Embryonic facial prominence (tissue), 1 donor: ENCODE results near the gene ARHGEF19.
"Not testable (repeated sequence)": the region's sequence is repeated elsewhere in the genome, so short reads cannot be mapped to it uniquely, and the experiment has no call there.

Experiments used
- DNase-seq: peaks from one replicate; pipeline ENCODE4 v3.0.0-alpha.2; 2016; ENCODE audit errors: extremely low spot score

ARHGEF19 gene

DNA sequence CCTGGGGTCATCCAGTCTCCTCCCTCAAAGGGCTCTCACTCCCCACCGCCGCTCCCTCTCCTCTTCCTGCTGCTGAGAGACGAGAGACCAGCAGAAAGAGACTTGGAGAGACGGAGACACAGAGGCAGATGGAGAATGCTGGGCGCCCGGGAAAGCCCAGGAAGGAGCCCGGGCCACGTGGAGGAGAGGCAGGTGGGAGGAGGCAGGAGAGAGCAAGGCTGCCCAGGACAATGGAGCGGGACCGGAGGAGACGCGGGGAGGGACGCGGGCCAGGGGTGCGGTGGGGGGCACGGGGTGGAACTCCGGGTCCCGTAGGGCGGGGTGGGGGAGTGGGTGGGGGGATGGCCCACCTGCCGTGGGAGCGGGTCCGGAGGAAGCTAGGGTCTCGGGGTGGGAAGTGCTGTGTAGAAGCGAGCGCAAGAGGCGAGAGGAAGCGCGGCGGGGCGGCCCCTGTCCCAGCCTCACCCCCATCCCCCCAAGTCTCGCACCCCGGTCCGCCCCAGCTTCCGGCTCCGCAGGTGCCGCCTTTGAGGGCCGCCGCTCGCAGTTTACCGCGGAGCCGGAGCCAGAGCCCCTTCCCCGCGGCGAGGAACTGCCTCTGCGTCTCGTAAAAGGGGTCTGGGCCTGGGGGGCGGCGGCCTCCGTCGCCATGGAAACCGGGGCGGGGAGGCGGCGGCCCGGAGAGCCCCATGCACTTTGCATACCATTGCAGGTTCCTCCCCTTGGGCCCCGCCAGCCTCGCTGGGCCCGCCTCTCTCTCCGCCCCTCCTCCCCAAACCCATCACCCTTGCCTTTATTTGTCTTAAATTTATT, 44.9 kb downstream of the ARHGEF19 start:
- no peak for DNase-seq

DNA sequence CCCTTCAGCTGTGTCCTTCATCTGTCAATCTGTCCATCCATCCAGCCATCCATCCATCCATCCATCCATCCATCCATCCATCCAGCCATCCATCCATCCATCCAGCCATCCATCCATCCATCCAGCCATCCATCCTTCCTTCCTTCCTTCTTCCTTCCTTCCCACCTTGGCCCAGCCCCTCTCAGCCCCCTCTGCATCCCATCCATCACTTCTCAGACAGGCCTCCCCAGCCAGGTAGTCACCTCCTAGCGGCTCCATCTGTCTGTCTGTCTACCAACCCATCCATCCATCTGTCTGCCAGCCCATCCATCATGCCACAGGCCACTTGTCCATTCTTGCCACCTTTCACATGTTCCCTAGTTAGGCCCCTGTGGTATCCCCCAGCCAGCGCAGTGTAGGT, 46.3 kb downstream of the ARHGEF19 start:
- DNase-seq = no peak

DNA sequence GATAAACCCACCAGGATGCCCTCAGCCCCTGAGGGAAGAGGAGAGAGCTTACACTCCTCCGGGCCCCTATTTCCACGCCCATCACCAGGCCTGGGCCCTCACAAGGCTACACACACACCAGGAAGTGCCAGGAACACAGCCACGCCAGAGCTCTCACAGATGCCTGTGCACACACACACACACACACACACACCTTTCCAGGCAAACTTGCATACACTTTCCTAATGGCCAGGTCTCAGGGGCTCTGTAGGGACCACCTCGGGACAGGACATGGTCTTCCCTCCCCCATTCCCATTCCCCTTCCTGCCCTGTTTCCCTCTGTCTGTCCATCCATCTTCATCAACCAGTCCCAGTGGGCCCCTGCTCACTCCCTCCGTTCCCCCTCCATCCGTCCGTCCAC, 46.9 kb downstream of the ARHGEF19 start:
- no peak for DNase-seq

DNA sequence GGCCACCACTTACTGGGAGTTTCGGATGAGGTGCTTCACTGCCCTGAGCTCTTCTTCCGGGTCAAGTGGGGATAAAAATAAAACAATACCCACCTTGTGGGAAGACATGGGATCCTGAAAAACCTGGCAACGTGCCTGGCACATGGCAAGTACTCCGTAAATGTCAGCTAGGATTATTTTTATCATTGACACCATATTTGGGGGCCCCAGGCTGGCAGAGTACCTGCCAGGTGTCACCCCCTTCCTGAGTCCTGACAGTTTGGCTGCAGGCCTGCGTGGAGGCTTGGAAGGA, 47.4 kb downstream of the ARHGEF19 start:
- DNase-seq = no peak

DNA sequence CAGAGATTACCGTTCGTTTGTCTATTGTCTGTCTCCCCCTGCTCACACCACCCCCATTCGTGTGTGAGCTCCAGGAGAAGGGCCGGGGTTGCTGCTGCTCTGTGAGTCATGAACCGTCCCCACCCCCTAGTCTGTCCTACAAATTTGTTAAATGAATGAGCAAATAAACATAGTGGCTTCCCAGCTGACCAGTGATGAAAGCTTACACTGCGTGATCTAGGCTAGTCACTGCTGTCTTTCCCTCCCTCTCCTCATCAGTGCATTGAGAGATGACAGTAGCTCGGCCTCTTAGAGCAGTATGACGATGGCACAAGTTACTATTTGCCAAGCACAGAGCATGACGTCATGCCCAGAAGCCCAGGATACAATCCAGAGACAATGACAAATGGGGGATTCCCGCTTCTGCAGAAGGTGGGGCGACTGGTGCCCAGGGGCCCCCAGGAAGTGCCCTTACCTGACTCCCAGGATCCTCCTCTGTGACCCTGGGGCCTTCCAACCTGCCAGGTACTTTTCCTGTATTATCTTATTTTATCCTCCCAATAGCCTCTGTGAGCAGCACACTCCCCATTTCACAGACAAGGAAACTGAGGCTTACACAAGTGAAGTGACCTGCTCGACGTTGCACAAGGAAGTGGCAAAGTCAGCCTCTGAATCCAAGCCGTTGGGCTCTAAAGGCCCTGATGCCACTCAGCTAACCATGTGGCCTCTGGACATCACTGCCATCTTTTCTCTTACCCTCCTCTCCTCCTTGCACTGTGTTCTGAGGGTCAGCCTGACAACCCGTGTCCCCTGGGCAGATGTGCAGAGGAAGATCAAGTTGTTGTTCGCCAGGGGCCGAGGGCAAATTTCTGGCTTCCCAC, 48.0 kb downstream of the ARHGEF19 start:
- DNase-seq = no peak

DNA sequence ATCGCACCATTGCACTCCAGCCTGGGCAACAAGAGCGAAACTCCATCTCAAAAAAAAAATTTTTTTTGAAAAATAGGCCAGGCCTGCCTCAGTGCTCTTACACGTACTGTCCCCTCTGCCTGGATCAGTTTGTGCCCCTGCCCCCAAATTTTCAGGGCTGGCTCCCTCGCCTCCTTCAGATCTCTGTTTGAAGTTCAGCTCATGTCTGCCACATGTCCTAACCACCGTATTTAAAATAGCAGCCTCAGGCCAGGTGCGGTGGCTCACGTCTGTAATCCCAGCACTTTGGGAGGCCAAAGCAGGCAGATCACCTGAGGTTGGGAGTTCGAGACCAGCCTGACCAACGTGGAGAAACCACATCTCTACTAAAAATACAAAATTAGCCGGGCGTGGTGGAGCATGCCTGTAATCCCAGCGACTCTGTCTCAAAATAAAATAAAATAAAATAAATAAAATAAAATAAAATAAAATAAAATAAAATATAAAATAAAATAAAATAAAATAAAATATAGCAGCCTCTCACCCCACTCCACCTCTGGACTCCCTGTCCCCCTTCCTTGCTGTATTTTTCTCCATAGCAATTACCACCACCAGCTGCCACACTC, 48.7 kb downstream of the ARHGEF19 start:
- DNase-seq = not testable (repeated sequence)

DNA sequence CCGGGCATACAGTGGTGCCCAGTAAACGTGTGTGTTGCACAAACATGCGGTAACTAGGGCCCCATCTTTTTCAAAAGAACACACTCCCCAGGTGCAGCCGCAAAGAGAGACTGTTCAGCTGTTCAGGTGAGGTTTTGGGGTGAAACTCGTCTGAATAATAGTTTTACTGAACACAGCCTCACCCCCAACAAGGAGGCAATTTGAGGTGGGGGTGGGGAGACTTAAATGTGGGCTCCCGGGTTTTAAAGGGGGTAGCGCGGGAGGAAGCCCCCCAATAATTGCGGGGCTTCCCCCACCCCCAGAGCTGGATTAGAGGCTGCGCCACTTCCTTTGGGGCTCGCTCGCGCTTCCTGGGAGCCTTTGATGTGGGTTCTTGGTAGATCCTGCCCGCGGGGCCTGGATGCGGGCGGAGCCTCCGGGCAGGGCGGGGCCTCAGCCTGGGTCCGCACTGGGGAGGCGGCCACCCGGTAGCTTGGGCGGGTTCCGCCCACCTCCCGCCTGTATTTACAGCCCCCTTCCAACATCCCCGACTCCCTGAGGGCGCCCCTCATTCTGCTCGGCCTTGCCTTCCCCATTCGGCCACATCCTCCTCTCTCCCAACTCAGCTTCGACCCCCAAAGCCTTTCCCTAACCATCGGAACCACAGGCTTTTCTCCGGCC, 50.2 kb downstream of the ARHGEF19 start:
- DNase-seq = no peak

DNA sequence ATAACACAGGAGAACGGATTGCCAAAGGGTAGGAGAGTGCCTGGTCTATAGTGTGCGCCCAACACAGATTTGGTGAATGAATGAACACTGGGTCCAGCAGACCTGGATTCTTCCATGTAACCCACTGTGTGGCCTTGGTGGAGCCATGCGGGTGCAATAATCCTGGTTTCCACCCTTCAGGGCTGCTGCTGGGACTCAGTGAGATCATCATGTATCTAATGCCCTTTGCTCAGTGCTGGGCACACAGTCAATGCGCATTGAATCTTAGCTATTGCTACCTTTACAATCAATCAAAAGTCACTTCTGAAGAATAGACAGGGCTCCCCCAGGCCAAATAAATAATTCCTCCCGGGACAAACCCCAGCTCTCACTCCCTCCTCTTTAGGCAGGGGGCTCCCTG, 50.7 kb downstream of the ARHGEF19 start:
- no peak for DNase-seq

DNA sequence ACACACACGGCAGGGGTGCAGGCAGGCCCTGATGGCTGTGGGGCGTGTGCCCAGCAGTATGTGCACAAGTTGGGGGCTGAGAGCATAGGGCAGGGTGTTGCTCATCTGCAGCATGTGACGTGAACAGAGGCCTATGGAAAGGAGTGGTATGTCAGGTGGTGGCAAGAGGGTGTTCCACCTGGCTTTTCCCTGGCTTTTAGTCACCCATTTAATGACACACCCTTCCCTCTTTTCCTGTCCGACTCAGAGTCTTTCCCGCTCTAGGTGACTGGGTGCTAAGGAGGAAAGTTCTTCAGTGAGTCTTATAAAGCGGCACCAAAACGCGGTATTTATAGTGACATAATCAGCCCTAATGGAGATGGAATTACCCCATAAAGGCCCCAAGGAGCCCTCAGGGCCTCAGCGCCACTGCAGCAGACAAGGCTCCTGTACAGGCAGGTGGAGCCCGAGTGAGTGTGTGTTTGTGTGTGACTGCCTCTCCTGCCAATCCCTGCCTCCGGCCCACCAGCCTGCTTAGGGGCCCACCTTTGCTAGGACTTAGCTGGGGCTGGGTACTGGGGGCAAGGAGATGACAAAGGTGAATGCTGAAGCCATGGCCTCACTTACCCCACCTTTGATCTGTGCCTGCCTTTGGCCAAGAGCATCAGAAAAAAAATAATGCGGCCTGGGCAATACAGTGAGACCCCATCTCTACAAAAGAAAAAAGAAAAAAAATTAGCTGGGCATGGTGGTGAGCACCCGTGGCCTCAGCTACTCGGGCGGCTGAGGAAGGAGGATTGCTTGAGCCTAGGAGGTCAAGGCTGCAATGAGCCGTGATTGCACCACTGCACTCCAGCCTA, 53.2 kb downstream of the ARHGEF19 start:
- no peak for DNase-seq

DNA sequence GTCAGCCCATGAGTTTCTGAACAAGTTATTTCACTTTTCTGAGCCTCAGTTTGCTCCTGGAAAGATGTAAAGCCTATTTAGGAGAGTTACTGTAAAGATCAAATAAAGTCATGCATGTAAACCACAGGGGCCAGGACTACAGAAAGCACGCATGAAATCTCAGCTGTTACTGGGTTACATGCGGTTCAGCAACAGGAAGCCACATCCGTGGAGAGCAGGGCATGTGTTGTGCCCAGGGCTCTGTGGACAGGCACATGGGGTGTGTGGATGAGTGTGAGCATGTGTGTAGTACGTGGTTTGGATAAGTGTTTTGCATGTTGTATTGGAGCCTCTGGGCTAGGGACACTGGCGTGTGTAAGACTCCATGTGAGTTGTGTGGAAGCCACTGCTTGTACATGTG, 54.4 kb downstream of the ARHGEF19 start:
- DNase-seq = no peak

DNA sequence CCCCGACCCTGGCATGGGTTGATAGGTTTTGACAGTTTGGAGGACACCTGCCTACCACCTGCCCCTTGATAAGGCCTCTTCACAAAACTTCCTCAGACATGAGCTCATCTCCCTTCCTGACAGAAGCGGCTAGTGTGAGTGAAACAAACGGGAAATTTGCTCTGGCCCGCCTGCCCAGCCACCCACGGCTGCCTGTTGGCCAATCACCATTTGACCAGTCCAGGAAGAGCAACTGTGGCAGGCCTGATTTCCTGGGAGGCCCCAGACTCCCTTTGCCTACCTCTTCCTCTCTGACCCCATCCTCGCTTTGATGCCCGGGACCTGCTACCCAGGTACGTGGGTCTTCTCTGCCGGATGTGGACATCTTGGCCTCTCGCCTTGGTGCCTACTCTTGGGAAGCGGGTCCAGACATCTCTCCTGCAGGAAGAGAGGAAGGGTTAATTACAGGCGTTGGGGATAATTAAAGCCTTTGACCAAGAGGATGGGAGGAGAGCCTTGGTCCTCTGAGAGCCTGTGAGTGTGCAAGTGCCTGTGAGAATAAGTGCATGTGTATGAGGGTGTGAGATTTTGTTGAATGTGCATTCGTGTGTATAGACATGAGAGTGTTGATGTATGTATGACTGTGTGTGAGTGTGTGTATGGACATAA, 55.5 kb downstream of the ARHGEF19 start:
- DNase-seq = no peak

DNA sequence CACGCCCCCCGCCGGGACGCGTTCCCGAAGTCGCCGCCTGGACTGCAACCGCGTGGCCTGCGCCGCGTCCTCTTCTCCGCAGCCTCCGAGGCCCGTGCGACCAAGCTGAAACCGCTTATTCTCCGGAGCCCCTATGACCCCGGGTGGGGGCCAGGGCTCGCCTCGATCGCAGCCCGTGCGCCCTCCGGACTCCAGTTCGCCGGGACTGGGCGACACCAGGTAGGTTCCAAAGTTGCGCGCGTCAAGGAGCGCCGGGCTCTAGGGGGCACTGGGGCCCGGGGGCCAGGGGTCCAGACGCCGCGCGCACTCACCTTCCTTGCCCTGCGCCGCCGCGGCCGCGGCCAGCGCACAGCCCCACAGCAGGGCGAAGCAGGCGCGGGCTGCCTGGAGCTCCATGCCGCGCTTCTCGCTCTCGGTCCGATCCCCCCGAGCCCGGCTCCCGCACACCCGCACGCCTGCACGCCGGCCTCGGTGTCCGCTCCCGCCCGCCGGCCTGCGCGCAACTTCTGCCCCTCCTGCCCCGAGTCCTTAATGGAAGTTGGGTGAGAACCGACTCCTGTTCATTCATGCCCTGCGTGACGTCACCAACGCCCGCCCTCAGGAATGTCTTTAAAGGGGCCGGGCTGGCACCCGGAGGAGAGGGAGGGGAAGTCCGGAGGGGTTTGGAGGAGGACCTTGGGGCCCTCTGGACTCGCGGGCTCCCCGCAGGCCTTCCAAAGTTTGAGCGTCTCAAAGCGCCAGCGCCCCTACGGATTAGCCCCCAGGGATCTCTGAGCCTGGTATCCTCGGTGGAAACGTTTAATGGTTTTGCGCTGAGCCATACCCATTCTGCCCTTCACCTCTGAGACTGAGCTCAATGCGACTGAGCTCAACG, 56.7 kb downstream of the ARHGEF19 start, which contains the start of gene EPHA2:
EPHA2 (minus strand) TSS at position 533 of the 874 bp plus-strand sequence; CDS start at position 396, 137 bp downstream.
- peak; percentile 79 for DNase-seq

DNA sequence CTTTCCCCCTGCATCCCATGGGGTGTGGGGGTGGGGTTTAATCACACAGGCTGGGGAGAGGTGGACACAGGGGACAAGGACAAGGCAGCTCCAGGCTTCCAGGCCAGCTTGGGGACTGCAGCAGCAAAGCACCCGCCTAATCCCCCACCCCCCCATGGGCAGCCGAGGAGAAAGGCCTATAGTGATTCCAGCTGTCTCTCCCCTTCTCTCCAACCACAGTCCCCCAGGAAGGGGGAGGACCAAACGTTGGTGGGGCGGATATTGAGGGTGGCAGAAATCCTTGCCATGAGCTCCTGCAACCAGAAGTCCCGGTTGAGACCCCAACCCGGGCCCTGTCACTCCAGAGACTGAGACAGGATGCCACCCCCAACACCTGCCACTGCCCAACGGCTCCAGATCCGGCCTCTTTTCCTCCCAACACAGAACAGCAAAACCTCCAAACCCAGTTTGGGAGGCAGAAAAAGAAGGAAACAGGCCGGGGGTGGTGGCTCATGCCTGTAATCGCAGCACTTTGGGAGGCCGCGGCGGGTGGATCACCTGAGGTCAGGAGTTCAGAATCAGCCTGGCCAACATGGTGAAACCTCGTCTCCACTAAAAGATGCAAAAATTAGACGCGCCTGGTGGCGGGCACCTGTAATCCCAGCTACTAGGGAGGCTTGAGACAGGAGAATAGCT, 58.3 kb downstream of the ARHGEF19 start:
- DNase-seq = no peak

DNA sequence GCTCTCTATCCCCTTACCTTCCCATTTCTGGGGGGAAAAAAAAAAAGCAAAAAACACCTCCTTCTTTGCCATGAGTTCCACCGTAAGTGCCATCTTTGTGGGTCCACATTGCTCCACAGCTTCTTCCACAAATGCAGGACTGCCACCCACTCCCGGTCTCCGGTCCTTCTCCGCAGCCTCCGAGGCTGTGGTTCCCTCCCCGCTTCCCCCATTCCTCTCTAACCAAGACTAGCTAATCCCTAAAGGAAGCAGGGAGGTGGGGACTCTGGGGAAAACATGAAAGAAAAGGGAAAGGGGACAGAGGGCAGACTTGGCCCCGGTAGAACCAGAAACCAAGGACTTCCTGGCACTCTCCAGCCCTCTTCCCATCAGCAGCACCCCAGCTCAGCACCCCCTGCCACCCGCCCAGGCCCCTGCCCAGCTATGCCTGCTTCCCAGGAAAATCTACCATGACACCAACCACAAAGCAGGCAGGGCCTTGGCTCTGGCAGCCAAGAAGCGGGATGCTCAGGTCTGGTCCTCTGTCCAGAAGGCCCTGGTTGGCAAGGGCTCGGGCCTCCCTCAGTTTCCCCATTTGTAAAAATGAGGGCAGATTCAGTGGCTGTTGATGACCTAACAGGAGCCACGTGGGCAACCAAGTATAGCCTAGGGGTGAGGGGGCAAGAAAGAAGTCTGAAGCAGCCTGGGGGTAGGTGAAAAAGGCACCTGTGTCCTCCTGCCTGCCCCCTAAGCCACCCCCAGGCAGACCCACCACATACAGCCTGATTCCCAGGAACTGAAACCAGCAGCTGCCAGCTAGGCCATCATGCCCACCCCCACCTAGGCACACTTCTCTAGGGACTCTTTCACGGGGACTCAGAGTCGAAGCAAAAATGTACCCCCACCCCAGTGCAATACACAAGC, 59.1 kb downstream of the ARHGEF19 start:
- DNase-seq = no peak

DNA sequence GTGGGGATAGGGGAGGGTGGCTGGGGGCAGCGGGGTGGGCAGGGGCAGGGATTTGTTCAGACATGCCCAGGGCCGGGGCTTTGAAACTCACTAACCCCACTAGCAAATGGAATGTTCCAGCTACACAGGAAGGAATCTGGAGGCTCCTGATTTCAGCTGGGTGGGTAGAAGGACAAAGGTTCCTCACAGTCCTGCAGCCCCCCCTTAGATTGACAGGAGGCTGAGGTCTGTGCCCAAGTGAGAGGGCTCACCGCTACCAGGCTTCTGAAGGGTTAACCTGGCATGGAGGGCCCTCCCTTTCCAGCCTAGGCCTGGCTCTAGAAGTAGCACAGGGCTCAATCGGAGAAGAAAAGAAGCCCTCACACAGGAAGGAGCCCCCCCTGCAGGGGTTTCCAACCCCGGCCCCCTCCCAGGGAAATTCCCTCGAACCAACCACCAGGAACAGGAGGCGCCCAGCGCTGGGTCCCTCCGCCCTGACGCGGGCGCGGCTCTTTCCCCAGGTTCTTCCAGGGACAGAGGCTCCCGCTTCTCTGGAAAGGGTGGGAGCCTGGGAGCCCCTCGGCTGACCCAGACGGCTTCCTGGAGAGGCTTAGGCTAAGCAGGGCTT, 59.9 kb downstream of the ARHGEF19 start:
- DNase-seq = no peak

DNA sequence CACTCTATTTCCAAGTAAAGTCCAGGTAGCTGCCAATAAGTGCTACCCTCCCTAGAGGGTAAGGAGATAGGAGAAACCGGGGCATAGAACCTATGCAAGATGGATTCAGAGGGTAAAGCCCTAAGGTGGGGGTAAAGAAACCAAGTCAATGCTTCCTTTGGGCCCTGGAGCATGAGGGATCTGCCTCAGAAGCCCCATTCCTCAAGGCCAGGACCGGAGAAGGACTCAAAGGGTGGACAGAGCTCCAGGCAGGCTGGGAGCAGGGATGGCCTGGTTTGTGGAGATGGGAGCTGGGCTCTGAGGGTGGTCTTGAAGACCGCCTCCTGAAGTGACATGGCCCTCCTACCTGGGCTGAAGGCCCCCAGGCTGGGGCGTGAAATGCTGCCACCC, 60.5 kb downstream of the ARHGEF19 start:
- DNase-seq = no peak

DNA sequence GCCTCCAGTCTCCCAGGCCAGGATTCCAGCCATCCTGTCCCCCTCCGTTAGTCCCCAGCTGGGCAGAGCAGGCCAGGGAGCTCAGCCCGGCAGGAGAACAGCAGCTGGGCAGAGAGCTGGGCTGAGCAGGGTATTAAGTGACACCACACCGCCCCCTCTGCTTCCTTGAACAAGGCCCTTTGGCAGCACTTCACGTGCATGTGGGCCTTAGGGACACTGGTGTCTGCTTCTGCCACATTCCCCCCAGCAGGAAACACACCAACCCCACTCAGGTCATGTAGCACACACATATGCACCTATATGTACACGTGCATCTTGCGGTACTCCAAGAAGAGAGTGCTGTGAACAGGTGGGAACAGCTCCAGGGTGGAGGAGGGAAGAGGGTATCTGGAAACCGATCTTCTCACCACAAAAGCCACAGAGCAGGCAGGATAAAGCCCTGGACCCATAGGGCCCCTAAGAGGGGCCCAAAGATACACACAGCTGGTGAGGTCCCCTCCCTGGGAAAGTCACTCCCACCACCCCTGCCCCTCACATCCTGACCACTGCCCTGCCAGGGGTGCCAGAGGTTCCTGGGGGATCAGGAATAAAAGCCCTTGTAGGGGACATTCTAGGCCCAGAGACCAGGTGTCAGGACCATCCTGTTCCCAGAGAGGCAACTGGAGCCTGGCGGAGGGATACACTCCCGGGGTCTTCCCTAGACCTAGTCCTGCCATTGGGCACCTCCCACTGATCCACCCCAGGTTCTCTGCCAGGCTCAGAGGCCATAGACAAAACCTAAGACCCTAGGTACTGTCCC, 61.1 kb downstream of the ARHGEF19 start:
- DNase-seq = no peak
